Measurements from ENCODE around the gene SGO1. TPM values are rescaled to one million over a fixed set of nuclear protein-coding genes. Genes with fewer than 3 reads are reported as not detected.
A peak's percentile ranks its signal among the peaks of the same experiment; 100 is the strongest.

SGO1 gene
- total and polyA plus RNA-seq, 3 experiments from 2014 or later, result 0.86 to 19.4 (median 15.6) TPM

DNA sequence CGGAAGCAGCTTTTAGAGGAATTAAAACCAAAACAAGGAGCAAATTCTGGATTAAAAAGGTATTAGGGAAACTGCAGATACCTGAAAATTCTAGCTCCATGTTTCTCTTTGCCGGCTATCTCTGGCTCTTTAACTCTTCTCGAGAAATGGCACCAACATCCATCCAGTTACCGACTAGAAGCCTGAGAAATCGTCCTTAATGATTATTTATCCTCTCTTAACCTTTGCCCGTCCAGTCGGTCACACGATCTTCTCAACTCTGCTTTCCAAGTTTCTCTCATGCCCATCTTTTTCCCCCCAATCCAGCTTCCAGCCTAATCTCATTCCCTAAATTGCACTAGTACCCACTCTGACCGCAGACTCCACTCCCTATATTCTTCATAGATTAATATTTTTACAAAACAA lies 596 bp upstream of the SGO1 start:
- Mint-ChIP-seq H3K36me3 (no peaks in the 10 kb centered on the region), H3K9me3 (no peaks in the 10 kb centered on the region), H3K27ac (no peak overlapping the region), H3K27me3 (no peaks in the 10 kb centered on the region), H3K4me3 (no peak overlapping the region), H3K4me1 (peaks cover 0 to 8% (median 0%) of the 10 kb centered on the region in 3 donors)
- H3K27me3 ChIP-seq (ENCODE audit: insufficient read depth, low read length, poor library complexity, severe bottlenecking), result no peaks in the 10 kb centered on the region
- ChIA-PET POLR2A (interaction anchor here (1.1 to 2.3 kb wide), 3 partner anchors 145 to 241 kb away, joined by 5 to 10 read pairs (median 5); partner anchors contain the start of gene RAB5A), CTCF (interaction anchor here (1.1 kb wide), 2 partner anchors 113 to 145 kb away, joined by 3 to 11 read pairs; partner anchors contain the start of gene KAT2B)
- H3K9me3 ChIP-seq (ENCODE audit: low read length), result no peaks in the 10 kb centered on the region
- H3K4me1 ChIP-seq (ENCODE audit: insufficient read depth, low read length), result peaks cover 22% of the 10 kb centered on the region
- no peaks in the 10 kb centered on the region for H3K36me3 ChIP-seq (ENCODE audit: insufficient read depth, low read length)
- peak overlapping the region; percentile 93 for H3K27ac ChIP-seq (ENCODE audit: low read depth, low read length)
- peak overlapping the region; percentile 86 for H3K4me3 ChIP-seq (ENCODE audit: low read length)
- no peak for DNase-seq

DNA sequence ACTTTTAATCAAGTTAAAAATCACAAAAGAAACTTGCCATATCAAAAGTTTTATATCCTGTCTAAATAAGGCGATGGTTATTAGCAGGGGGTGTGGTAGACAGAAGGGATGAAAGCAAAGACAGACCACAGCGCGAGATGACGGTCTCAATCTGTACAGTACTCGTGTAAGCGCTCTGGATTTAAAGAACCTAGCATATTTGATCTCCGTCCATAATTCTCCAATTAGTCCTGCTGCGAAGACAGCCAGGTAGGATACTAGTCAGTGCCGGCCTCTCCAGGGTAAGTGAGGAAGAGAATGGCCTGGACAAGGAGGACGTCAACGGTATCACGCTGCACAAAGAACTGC lies 701 bp downstream of the SGO1 start:
- H3K9me3 Mint-ChIP-seq, result no peaks in the 10 kb centered on the region
- H3K4me1 Mint-ChIP-seq, result peaks cover 0 to 3% (median 0%) of the 10 kb centered on the region in 3 donors
- peak overlapping the region; percentile 86 for H3K27ac ChIP-seq (ENCODE audit: low read depth, low read length)
- no peaks in the 10 kb centered on the region for H3K27me3 Mint-ChIP-seq
- peaks cover 22% of the 10 kb centered on the region for H3K4me1 ChIP-seq (ENCODE audit: insufficient read depth, low read length)
- no peaks in the 10 kb centered on the region for H3K27me3 ChIP-seq (ENCODE audit: insufficient read depth, low read length, poor library complexity, severe bottlenecking)
- peak overlapping the region; percentile 94 for H3K4me3 ChIP-seq (ENCODE audit: low read length)
- no peaks in the 10 kb centered on the region for H3K36me3 ChIP-seq (ENCODE audit: insufficient read depth, low read length)
- no peaks in the 10 kb centered on the region for H3K9me3 ChIP-seq (ENCODE audit: low read length)
- CTCF ChIA-PET, result interaction anchor here (1.1 kb wide), 1 partner anchor 111 kb away, joined by 3 read pairs; no protein-coding TSS in a partner anchor
- no peak overlapping the region for H3K4me3 Mint-ChIP-seq
- DNase-seq, result peak in 4 of 5 donors; percentile 1 to 56 (median 20)
- H3K27ac Mint-ChIP-seq, result no peak overlapping the region
- H3K36me3 Mint-ChIP-seq, result no peaks in the 10 kb centered on the region
- POLR2A ChIA-PET, result interaction anchor here (2.3 kb wide), 1 partner anchor 144 kb away, joined by 10 read pairs; no protein-coding TSS in a partner anchor

DNA sequence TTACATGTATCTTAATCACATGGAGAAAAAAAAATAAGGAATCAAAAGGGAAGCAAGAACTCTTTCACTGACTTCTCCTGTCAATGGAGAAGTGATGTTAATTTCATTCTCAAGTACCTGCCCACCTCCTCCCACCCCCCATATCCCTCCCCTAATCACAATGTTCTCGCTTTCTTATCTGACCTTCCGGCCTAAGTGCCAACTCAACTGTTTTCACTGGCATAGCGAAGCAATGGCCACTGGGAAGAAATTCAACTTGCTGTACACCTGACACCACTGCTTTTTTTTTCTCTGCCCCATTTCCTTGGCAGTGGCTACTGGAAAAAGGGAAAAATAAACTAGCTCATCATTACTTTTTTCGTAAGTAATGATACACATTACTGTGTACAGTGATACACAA lies 3.8 kb downstream of the SGO1 start:
- H3K27ac ChIP-seq (ENCODE audit: low read depth, low read length), result no peak overlapping the region
- H3K27ac Mint-ChIP-seq, result no peak overlapping the region
- H3K27me3 ChIP-seq (ENCODE audit: insufficient read depth, low read length, poor library complexity, severe bottlenecking), result no peaks in the 10 kb centered on the region
- H3K4me1 Mint-ChIP-seq, result peaks cover 0 to 3% (median 0%) of the 10 kb centered on the region in 3 donors
- H3K9me3 ChIP-seq (ENCODE audit: low read length), result no peaks in the 10 kb centered on the region
- no peaks in the 10 kb centered on the region for H3K27me3 Mint-ChIP-seq
- peaks cover 14% of the 10 kb centered on the region for H3K4me1 ChIP-seq (ENCODE audit: insufficient read depth, low read length)
- H3K36me3 ChIP-seq (ENCODE audit: insufficient read depth, low read length), result no peaks in the 10 kb centered on the region
- no peak overlapping the region for H3K4me3 ChIP-seq (ENCODE audit: low read length)
- no peak for DNase-seq
- H3K4me3 Mint-ChIP-seq, result peak overlapping the region in 1 of 7 donors; percentile 32
- H3K36me3 Mint-ChIP-seq, result peaks cover 0 to 3% (median 0%) of the 10 kb centered on the region in 3 donors
- no peaks in the 10 kb centered on the region for H3K9me3 Mint-ChIP-seq
- POLR2A ChIA-PET, result no interaction called here
- CTCF ChIA-PET, result no interaction called here

DNA sequence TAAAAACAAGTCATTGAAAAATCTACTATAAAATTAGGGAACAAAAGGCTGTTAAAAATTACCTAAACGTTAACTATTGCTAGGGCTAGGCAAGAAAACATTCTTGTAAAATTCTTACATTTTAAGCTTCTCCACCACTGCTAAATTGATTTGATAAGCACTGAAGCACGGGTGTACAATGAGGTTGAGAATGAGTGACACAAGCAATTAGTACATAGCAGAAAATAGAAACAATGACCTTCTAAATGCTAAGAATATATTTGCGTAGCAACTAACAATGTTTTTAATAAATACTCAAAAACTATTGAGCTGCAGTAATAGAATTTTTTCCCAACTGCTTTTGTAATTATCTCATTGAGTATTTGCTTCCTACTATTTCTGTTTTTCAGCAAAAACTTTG lies 4.7 kb downstream of the SGO1 start:
- no peak overlapping the region for H3K4me3 Mint-ChIP-seq
- POLR2A ChIA-PET, result no interaction called here
- no peak overlapping the region for H3K27ac Mint-ChIP-seq
- Histone ChIP-seq H3K27ac (ENCODE audit: low read depth, low read length) (no peak overlapping the region), H3K36me3 (ENCODE audit: insufficient read depth, low read length) (no peaks in the 10 kb centered on the region), H3K27me3 (ENCODE audit: insufficient read depth, low read length, poor library complexity, severe bottlenecking) (no peaks in the 10 kb centered on the region), H3K9me3 (ENCODE audit: low read length) (no peaks in the 10 kb centered on the region), H3K4me1 (ENCODE audit: insufficient read depth, low read length) (peaks cover 7% of the 10 kb centered on the region), H3K4me3 (ENCODE audit: low read length) (no peak overlapping the region)
- peaks cover 0 to 3% (median 0%) of the 10 kb centered on the region in 3 donors for H3K36me3 Mint-ChIP-seq
- CTCF ChIA-PET, result no interaction called here
- DNase-seq, result no peak
- H3K4me1 Mint-ChIP-seq, result peaks cover 0 to 3% (median 0%) of the 10 kb centered on the region in 3 donors
- no peaks in the 10 kb centered on the region for H3K27me3 Mint-ChIP-seq
- no peaks in the 10 kb centered on the region for H3K9me3 Mint-ChIP-seq

DNA sequence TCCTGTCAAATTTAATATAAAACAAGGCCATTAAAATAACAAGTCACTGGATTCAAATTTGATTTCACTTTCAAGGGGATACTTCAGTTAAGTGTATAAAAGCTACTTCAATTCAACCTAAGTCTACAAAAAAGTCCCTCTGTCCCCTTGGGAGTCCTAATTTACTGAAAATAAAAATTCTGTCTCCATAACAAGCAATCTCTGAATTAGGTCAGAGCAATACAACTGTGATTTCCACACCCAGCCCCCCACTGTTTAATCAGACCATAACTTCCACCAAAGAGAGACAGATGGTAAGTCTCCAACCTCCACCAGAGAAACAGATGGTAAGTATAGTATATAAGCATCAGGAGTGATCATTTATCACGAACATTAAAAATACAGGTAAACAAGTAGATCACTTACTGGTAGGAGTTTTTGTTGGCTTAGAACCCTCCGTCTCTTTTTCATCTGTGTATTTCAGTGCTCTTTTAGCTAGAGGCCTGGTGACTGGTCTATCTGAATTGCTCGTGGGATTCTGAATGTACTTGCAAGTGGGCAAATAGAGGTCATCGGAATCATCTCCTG lies 12.1 kb downstream of the SGO1 start:
- Mint-ChIP-seq H3K9me3 (no peaks in the 10 kb centered on the region), H3K27ac (no peak overlapping the region), H3K4me3 (no peak overlapping the region), H3K27me3 (no peaks in the 10 kb centered on the region), H3K4me1 (no peaks in the 10 kb centered on the region), H3K36me3 (peaks cover 0 to 9% (median 0%) of the 10 kb centered on the region in 3 donors)
- H3K9me3 ChIP-seq (ENCODE audit: low read length), result no peaks in the 10 kb centered on the region
- no peaks in the 10 kb centered on the region for H3K4me1 ChIP-seq (ENCODE audit: insufficient read depth, low read length)
- ChIA-PET CTCF (no interaction called here), POLR2A (no interaction called here)
- H3K27me3 ChIP-seq (ENCODE audit: insufficient read depth, low read length, poor library complexity, severe bottlenecking), result no peaks in the 10 kb centered on the region
- no peak overlapping the region for H3K4me3 ChIP-seq (ENCODE audit: low read length)
- no peak for DNase-seq
- H3K36me3 ChIP-seq (ENCODE audit: insufficient read depth, low read length), result no peaks in the 10 kb centered on the region
- H3K27ac ChIP-seq (ENCODE audit: low read depth, low read length), result no peak overlapping the region

DNA sequence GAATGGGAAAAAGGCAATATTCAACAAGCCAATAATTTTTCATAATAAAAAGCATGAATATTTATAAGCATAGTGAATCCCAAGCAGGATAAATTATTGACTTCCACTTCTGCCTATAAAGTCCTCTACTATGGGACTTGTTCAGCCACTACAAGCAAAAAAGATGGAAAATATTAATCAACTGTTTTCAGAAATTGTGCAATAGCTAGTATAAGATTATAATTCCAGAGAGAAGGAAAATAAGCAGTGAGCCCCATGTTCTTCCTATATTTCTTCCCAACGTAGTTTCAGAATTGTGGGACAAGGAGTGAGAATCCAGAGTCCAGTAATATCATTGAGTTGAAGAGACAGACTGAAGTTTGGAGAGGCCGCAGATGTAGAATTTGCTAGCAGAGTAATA lies 24.3 kb downstream of the SGO1 start:
- H3K27ac ChIP-seq (ENCODE audit: low read depth, low read length), result no peak overlapping the region
- POLR2A ChIA-PET, result no interaction called here
- peaks cover 15% of the 10 kb centered on the region for H3K4me1 ChIP-seq (ENCODE audit: insufficient read depth, low read length)
- CTCF ChIA-PET, result interaction anchor here (1.4 kb wide), 1 partner anchor 118 kb away, joined by 3 read pairs; no protein-coding TSS in a partner anchor
- H3K9me3 ChIP-seq (ENCODE audit: low read length), result no peaks in the 10 kb centered on the region
- no peaks in the 10 kb centered on the region for H3K27me3 ChIP-seq (ENCODE audit: insufficient read depth, low read length, poor library complexity, severe bottlenecking)
- H3K9me3 Mint-ChIP-seq, result no peaks in the 10 kb centered on the region
- H3K36me3 ChIP-seq (ENCODE audit: insufficient read depth, low read length), result no peaks in the 10 kb centered on the region
- no peak overlapping the region for H3K4me3 ChIP-seq (ENCODE audit: low read length)
- peaks cover 18 to 23% (median 19%) of the 10 kb centered on the region in 3 donors for H3K4me1 Mint-ChIP-seq
- peaks cover 0 to 2% (median 0%) of the 10 kb centered on the region in 3 donors for H3K36me3 Mint-ChIP-seq
- peak overlapping the region in 2 of 8 donors; percentile 4 to 66 for H3K27ac Mint-ChIP-seq
- no peak for DNase-seq
- no peaks in the 10 kb centered on the region for H3K27me3 Mint-ChIP-seq
- H3K4me3 Mint-ChIP-seq, result no peak overlapping the region

DNA sequence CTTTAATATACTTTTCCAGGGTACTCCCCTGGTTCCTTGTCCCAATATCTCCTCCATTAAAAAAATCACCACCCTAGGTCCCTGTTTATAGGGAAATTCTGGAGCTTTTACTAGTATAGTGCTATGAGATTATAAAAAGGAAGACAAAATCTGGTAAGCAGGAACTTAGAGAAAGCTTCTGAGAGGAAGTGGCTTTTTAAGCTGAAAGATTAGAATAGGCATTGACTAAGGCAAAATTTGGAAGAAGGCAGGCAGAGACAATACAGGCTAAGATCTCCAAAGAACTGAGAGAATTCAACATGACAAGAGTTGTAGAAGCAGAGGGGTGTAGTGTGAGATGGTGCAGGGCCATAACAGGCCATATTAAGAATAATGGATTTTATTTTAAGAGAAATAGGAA lies 25.8 kb downstream of the SGO1 start:
- Histone ChIP-seq H3K36me3 (ENCODE audit: insufficient read depth, low read length) (no peaks in the 10 kb centered on the region), H3K27ac (ENCODE audit: low read depth, low read length) (no peak overlapping the region), H3K4me3 (ENCODE audit: low read length) (no peak overlapping the region), H3K9me3 (ENCODE audit: low read length) (no peaks in the 10 kb centered on the region), H3K4me1 (ENCODE audit: insufficient read depth, low read length) (peaks cover 15% of the 10 kb centered on the region), H3K27me3 (ENCODE audit: insufficient read depth, low read length, poor library complexity, severe bottlenecking) (no peaks in the 10 kb centered on the region)
- peaks cover 18 to 23% (median 19%) of the 10 kb centered on the region in 3 donors for H3K4me1 Mint-ChIP-seq
- no peak for DNase-seq
- no peak overlapping the region for H3K4me3 Mint-ChIP-seq
- no peaks in the 10 kb centered on the region for H3K9me3 Mint-ChIP-seq
- CTCF ChIA-PET, result no interaction called here
- H3K27me3 Mint-ChIP-seq, result no peaks in the 10 kb centered on the region
- POLR2A ChIA-PET, result interaction anchor here (0.6 kb wide), 1 partner anchor 42 kb away, joined by 3 read pairs; no protein-coding TSS in a partner anchor
- peak overlapping the region; percentile 0 to 98 (median 70) for H3K27ac Mint-ChIP-seq
- peaks cover 0 to 6% (median 2%) of the 10 kb centered on the region in 3 donors for H3K36me3 Mint-ChIP-seq

DNA sequence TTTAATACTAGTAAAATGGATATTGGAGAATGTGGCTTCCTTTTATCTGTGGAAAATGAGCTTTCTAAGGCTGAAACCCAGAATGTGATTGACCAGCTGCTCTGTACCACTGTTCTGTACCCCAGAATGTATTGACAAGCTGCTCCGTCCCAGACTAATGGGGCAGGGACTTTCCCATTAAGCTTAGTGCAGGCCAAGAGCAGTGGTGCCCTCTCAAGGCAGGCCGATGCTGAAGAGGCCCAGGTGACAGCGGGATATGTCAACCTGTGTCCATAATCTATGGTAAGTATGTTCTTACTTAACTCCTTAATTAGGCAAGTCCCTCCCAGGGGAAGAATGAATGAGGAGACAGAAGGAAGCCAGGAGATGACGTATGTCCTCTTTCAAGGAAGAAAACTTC lies 31.1 kb downstream of the SGO1 start:
- Histone ChIP-seq H3K4me3 (ENCODE audit: low read length) (no peak overlapping the region), H3K9me3 (ENCODE audit: low read length) (no peaks in the 10 kb centered on the region), H3K27ac (ENCODE audit: low read depth, low read length) (no peak overlapping the region), H3K27me3 (ENCODE audit: insufficient read depth, low read length, poor library complexity, severe bottlenecking) (no peaks in the 10 kb centered on the region), H3K4me1 (ENCODE audit: insufficient read depth, low read length) (peaks cover 2% of the 10 kb centered on the region), H3K36me3 (ENCODE audit: insufficient read depth, low read length) (no peaks in the 10 kb centered on the region)
- Mint-ChIP-seq H3K27me3 (no peaks in the 10 kb centered on the region), H3K4me3 (no peak overlapping the region), H3K27ac (peak overlapping the region in 3 of 8 donors; percentile 15 to 49 (median 37)), H3K4me1 (peaks cover 4 to 7% (median 5%) of the 10 kb centered on the region in 3 donors), H3K9me3 (no peaks in the 10 kb centered on the region), H3K36me3 (peaks cover 0 to 46% (median 10%) of the 10 kb centered on the region in 3 donors)
- ChIA-PET CTCF (no interaction called here), POLR2A (no interaction called here)
- no peak for DNase-seq
